K562 (cell line): ENCODE results near the gene YBEY. TPM values are rescaled to one million over a fixed set of nuclear protein-coding genes. Genes with fewer than 3 reads are reported as not detected.

Experiments
- ARID2 ChIP-seq: fragments of 450-650 bp; IDR thresholded peaks from 2 replicates; pipeline ENCODE4 v1.6.1; 2017; ENCODE audit warnings: antibody characterized with exemption, mild to moderate bottlenecking
- BMI1 ChIP-seq: fragments of 150-350 bp; IDR thresholded peaks from 2 replicates; pipeline ENCODE4 v1.6.1; 2014; ENCODE audit warnings: low read length
- CBX2 ChIP-seq: fragments of 200-600 bp; sonication (generic); IDR thresholded peaks from one replicate; pipeline ENCODE4 v1.6.1; 2012; ENCODE audit warnings: mild to moderate bottlenecking, low read length, inconsistent platforms; ENCODE audit not compliant: insufficient read depth, poor library complexity, severe bottlenecking
- CEBPG ChIP-seq, 3 experiments: fragments of 200-800 bp in 1 of 3; sonication (Bioruptor generic) in 1 of 3; sonication (generic) in 1 of 3; formaldehyde crosslinking in 1 of 3; IDR thresholded peaks in 2 of 3; conservative IDR thresholded peaks in 1 of 3; 2 replicates each; pipeline versions ENCODE4 v1.6.1 to v1.8.0; 2016 to 2022; ENCODE audit warnings: missing compliant biosample characterization in 2 of 3, missing genetic modification characterization in 2 of 3, mild to moderate bottlenecking in 1 of 3, missing genetic modification reagents in 1 of 3
- CHD1 ChIP-seq: fragments of 200-600 bp; sonication (generic); IDR thresholded peaks from one replicate; pipeline ENCODE4 v1.6.1; 2012; ENCODE audit warnings: mild to moderate bottlenecking, moderate library complexity, low read length, inconsistent platforms
- EGR1 ChIP-seq: fragments of 450-650 bp; conservative IDR thresholded peaks from 2 replicates; pipeline ENCODE4 v1.6.1; 2017; ENCODE audit warnings: mild to moderate bottlenecking
- EP400 ChIP-seq: fragments of 450-650 bp; IDR thresholded peaks from 2 replicates; pipeline ENCODE4 v1.6.1; 2017; ENCODE audit warnings: antibody characterized with exemption, mild to moderate bottlenecking, moderate library complexity
- ETV6 ChIP-seq, 3 experiments: fragments of 150-350 bp in 1 of 3; sonication (generic) in 1 of 3; formaldehyde crosslinking in 1 of 3; IDR thresholded peaks; 2 replicates each; pipeline versions ENCODE4 v1.6.1 to v1.8.0; 2014 to 2022; ENCODE audit warnings: borderline replicate concordance in 2 of 3, low read depth in 2 of 3, antibody characterized with exemption in 1 of 3, low read length in 1 of 3, mild to moderate bottlenecking in 1 of 3, missing genetic modification reagents in 1 of 3
- JUN ChIP-seq, 2 experiments: sonication (generic) in 1 of 2; formaldehyde crosslinking in 1 of 2; IDR thresholded peaks; 2 replicates each; pipeline versions ENCODE4 v1.6.1 to v1.8.0; 2012 to 2022; ENCODE audit warnings: borderline replicate concordance in 2 of 2, mild to moderate bottlenecking in 2 of 2, improper control_type of control experiment in 1 of 2, low read depth in 1 of 2, low read length in 1 of 2, missing genetic modification reagents in 1 of 2
- KLF6 ChIP-seq: fragments of 250-450 bp; sonication (Bioruptor Pico); IDR thresholded peaks from 2 replicates; pipeline ENCODE4 v1.4.0; 2020; ENCODE audit warnings: mild to moderate bottlenecking, moderate library complexity, borderline replicate concordance
- NR3C1 ChIP-seq: sonication (generic); formaldehyde crosslinking; IDR thresholded peaks from 2 replicates; pipeline ENCODE4 v1.8.1; 2022; ENCODE audit warnings: missing genetic modification reagents
- POLR2AphosphoS5 ChIP-seq: IDR thresholded peaks from 2 replicates; pipeline ENCODE4 v1.6.1; 2011; ENCODE audit warnings: mild to moderate bottlenecking, low read depth, low read length, moderate library complexity; ENCODE audit not compliant: control insufficient read depth, insufficient read depth
- POLR2G ChIP-seq: fragments of 200-400 bp; formaldehyde crosslinking; IDR thresholded peaks from 2 replicates; pipeline ENCODE4 v1.6.1; 2017; ENCODE audit warnings: low read depth, mild to moderate bottlenecking, antibody characterized with exemption, low read length, moderate library complexity
- SP2 ChIP-seq: IDR thresholded peaks from 2 replicates; pipeline ENCODE4 v1.6.1; 2011; ENCODE audit warnings: mild to moderate bottlenecking, low read depth, low read length, moderate library complexity; ENCODE audit not compliant: poor library complexity, severe bottlenecking; ENCODE audit errors: extremely low read depth
- ZNF507 ChIP-seq: conservative IDR thresholded peaks from 2 replicates; pipeline ENCODE4 v1.6.1; 2017; ENCODE audit warnings: missing genetic modification characterization, missing compliant biosample characterization
- polyA plus RNA-seq, 8 experiments: library from polyadenylated mRNA; depleted of rRNA in 4 of 8; stranded (reverse) in 5 of 8; unstranded in 3 of 8; fragments of >200 nt; fragmentation: Nextera tagmentation in 2 of 8; fragmentation: Illumina TruSeq in 1 of 8; extraction: Ambion mirVana in 2 of 8; extraction: Trizol in 1 of 8; gene quantifications; 2 replicates each; pipeline versions ENCODE4 v1.2.1 to v1.2.3, GENCODE V29; 2011 to 2014; ENCODE audit warnings: inconsistent platforms in 1 of 8, missing spikeins in 1 of 8
- total RNA-seq, 7 experiments: library from RNA; depleted of rRNA in 6 of 7; stranded (reverse); fragments of >200 nt in 6 of 7; fragmentation: Illumina TruSeq in 2 of 7; extraction: Trizol in 2 of 7; gene quantifications; 2 replicates each; pipeline versions ENCODE4 v1.2.1 to v1.2.3, GENCODE V29; 2011 to 2021; ENCODE audit warnings: low replicate concordance in 1 of 7
- TF ChIP-seq, protein P1 (sequence below): IDR thresholded peaks from 2 replicates; pipeline ENCODE4 v1.6.1; 2012; ENCODE audit warnings: low read depth, low read length, improper control_type of control experiment, borderline replicate concordance
- TF ChIP-seq, protein P2 (sequence below): sonication (generic); formaldehyde crosslinking; IDR thresholded peaks from 2 replicates; pipeline ENCODE4 v1.8.0; 2022; ENCODE audit warnings: missing genetic modification reagents, mild to moderate bottlenecking, borderline replicate concordance
- TF ChIP-seq, protein P3 (sequence below): fragments of 200-800 bp; sonication (Bioruptor generic); IDR thresholded peaks from 2 replicates; pipeline ENCODE4 v1.6.1; 2017; ENCODE audit warnings: missing genetic modification characterization, missing compliant biosample characterization
- TF ChIP-seq, protein P4 (sequence below): fragments of 250-450 bp; sonication (Bioruptor Pico); IDR thresholded peaks from 2 replicates; pipeline ENCODE4 v1.4.0; 2020

YBEY gene
- total and polyA plus RNA-seq, 9 of the 15 experiments (the other 6 are each of a cell fraction or from before 2014, with no cell fraction given), result 6.4 to 28.0 (median 12.4) TPM

DNA sequence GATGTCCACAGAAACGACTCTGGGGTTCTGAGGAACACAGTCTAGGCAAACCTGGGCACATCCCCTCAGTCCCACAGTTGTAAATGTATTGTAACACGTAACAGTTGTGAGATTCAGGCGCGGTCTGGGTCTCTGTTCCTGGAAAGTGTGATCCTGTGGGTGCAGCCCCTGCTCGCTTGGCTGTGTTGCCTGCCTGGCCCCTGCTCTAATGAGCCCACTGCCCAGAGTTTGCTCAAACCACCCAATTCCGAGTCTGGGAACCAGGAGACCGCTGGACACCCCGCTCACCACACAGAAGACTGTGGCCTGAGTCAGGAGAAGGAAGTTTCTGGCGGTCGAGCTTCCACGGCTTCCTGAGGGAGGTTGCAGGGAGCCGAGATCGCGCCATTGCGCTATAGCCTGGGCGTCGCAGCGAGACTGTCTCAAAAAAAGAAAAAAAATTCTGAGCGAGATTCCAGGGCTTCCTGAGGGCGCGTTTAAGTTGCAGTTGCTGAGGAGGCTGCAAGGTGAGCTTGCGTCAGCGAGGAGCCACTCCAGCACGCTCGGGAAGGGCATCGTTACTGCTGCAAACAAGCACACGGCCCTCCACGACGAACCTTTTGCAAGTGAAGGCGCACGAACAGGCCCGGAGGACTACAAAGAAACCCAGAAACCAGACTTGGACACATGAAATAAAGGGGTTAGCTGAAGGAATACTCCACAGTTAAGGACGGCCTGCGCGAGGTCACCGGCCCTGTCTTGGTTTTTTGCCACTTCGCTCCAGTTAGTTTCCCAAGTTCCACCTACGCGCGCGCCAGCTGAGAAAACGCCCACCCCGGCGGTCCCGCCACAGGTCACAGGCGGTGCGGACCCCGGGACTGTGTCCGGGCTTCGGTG, 36.4 kb downstream of the YBEY start (continued):
- TF ChIP-seq, protein P1, sequence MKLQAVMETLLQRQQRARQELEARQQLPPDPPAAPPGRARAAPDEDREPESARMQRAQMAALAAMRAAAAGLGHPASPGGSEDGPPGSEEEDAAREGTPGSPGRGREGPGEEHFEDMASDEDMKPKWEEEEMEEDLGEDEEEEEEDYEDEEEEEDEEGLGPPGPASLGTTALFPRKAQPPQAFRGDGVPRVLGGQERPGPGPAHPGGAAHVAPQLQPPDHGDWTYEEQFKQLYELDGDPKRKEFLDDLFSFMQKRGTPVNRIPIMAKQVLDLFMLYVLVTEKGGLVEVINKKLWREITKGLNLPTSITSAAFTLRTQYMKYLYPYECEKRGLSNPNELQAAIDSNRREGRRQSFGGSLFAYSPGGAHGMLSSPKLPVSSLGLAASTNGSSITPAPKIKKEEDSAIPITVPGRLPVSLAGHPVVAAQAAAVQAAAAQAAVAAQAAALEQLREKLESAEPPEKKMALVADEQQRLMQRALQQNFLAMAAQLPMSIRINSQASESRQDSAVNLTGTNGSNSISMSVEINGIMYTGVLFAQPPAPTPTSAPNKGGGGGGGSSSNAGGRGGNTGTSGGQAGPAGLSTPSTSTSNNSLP, result no peak
- TF ChIP-seq EGR1 (peak; percentile 68), CEBPG (CRISPR knock-in tag; IDR thresholded peaks at IDR 0.05) (peak; percentile 73; the same call in 1 of the 2 replicates), CEBPG (tag; conservative IDR thresholded peaks at IDR 0.05 in 1 of 2, IDR thresholded peaks at IDR 0.05 in 1 of 2) (peak in 1 of 2 experiments; percentile 49; a peak in 2 of 4 replicates), POLR2AphosphoS5 (0 out of 2 replicates have a peak, but pooled peaks have one; percentile 14), EP400 (peak; percentile 17; the same call in 1 of the 2 replicates), NR3C1 (CRISPR knock-in tag) (no peak), CBX2 (no peak), ETV6 (IDR thresholded peaks at IDR 0.05; ENCODE audit: borderline replicate concordance in 1 of 2, low read depth in 2 of 2, low read length in 1 of 2) (no peak), ETV6 (CRISPR knock-in tag; IDR thresholded peaks at IDR 0.05; ENCODE audit: borderline replicate concordance) (0 out of 2 replicates have a peak, but pooled peaks have one; percentile 60), CHD1 (peak; percentile 82), ZNF507 (tag) (no peak), POLR2G (peak; percentile 16; the same call in 1 of the 2 replicates), JUN (IDR thresholded peaks at IDR 0.05; ENCODE audit: borderline replicate concordance, low read depth, low read length) (no peak), JUN (CRISPR knock-in tag; IDR thresholded peaks at IDR 0.05; ENCODE audit: borderline replicate concordance) (no peak), ARID2 (no peak), SP2 (no peak), BMI1 (no peak), KLF6 (CRISPR knock-in tag) (no peak)
- TF ChIP-seq, protein P2, sequence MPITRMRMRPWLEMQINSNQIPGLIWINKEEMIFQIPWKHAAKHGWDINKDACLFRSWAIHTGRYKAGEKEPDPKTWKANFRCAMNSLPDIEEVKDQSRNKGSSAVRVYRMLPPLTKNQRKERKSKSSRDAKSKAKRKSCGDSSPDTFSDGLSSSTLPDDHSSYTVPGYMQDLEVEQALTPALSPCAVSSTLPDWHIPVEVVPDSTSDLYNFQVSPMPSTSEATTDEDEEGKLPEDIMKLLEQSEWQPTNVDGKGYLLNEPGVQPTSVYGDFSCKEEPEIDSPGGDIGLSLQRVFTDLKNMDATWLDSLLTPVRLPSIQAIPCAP (CRISPR knock-in tag), result no peak
- TF ChIP-seq, protein P3, sequence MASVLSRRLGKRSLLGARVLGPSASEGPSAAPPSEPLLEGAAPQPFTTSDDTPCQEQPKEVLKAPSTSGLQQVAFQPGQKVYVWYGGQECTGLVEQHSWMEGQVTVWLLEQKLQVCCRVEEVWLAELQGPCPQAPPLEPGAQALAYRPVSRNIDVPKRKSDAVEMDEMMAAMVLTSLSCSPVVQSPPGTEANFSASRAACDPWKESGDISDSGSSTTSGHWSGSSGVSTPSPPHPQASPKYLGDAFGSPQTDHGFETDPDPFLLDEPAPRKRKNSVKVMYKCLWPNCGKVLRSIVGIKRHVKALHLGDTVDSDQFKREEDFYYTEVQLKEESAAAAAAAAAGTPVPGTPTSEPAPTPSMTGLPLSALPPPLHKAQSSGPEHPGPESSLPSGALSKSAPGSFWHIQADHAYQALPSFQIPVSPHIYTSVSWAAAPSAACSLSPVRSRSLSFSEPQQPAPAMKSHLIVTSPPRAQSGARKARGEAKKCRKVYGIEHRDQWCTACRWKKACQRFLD (CRISPR knock-in tag), result peak; percentile 19; the same call in 1 of the 2 replicates
- TF ChIP-seq, protein P4, sequence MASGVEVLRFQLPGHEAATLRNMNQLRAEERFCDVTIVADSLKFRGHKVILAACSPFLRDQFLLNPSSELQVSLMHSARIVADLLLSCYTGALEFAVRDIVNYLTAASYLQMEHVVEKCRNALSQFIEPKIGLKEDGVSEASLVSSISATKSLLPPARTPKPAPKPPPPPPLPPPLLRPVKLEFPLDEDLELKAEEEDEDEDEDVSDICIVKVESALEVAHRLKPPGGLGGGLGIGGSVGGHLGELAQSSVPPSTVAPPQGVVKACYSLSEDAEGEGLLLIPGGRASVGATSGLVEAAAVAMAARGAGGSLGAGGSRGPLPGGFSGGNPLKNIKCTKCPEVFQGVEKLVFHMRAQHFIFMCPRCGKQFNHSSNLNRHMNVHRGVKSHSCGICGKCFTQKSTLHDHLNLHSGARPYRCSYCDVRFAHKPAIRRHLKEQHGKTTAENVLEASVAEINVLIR (CRISPR knock-in tag), result no peak
